Rectal smooth muscle tissue (tissue), 1 donor: Measurements from ENCODE around the gene PADI6.

Experiments
- H3K27ac ChIP-seq: one replicate; pipeline ENCODE4 v1.7.0; 2013; ENCODE audit warnings: low read depth, low read length, inconsistent platforms
- H3K27me3 ChIP-seq: one replicate; pipeline ENCODE4 v1.7.0; 2013; ENCODE audit warnings: low read length; ENCODE audit not compliant: control insufficient read depth, insufficient read depth
- H3K36me3 ChIP-seq: one replicate; pipeline ENCODE4 v1.7.0; 2013; ENCODE audit warnings: low read length; ENCODE audit not compliant: control insufficient read depth, insufficient read depth
- H3K4me1 ChIP-seq: one replicate; pipeline ENCODE4 v1.7.0; 2013; ENCODE audit warnings: low read length; ENCODE audit not compliant: control insufficient read depth, insufficient read depth
- H3K4me3 ChIP-seq: one replicate; pipeline ENCODE4 v1.7.0; 2013; ENCODE audit warnings: low read length
- H3K9ac ChIP-seq: one replicate; pipeline ENCODE4 v1.7.0; 2013; ENCODE audit warnings: low read length

The PADI6 gene

DNA sequence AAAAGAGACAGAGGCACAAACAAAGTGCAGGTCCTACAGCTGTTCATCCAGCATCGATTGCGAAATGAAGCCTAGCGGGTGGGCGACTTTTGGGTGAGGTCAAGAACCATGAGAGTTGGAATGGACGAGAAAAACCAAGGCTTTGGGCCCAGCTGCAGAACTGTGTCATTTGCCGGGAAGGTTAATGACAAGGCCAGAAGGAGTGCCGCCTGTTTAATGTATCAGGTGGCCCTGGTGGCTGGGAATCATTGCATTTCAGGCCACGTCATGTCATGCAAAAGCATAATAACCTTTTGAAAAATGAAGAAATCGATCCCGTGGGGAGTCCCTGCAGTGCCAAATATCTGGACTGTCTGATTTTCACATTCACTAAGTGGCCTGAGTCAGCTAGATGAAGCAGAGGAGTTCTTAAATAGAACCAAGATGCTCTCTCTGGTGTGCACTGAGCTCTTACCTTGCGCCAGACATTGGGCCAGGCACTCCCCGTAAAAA is 75.6 kb downstream of the PADI6 start:
- no peak overlapping the region for H3K4me3 ChIP-seq
- no peak overlapping the region for H3K9ac ChIP-seq

More for the DNA sequence above, 75.6 kb downstream of the PADI6 start:
- Histone ChIP-seq H3K27me3 (no peaks in the 10 kb centered on the region), H3K36me3 (no peaks in the 10 kb centered on the region), H3K27ac (no peak overlapping the region), H3K4me1 (no peaks in the 10 kb centered on the region)
